Stimulated activated CD4-positive, alpha-beta T cell treated with anti-CD3 and anti-CD28 coated beads, Interleukin-2, amount 100 ng/mL, for 4 hours (primary cell): ENCODE results near the gene SEMA5B.

ENCODE experiments used
- DNase-seq: peaks from one replicate; pipeline ENCODE4 v3.0.0-alpha.2; 2020; ENCODE audit warnings: low read depth

The SEMA5B gene

DNA sequence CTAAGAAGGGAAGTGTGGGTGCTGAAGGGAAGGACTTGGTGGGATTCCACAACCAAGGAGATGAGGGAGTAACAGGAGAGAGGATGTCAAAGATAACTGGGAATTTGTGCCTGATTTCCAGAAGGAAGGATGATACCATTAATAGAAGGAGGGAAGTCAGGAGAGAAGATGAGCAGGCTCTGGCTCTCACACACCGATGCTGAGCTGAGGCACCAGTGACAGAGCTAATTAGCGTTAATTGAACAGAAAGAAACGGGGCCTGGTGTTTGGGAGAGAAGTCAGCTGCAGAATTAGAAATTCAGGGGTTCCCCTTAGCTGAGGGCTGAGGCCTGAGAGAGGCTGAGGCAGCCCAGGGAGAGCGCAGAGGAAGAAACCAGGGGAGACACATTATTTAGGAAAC, 27.4 kb upstream of the SEMA5B start:
- no peak for DNase-seq

DNA sequence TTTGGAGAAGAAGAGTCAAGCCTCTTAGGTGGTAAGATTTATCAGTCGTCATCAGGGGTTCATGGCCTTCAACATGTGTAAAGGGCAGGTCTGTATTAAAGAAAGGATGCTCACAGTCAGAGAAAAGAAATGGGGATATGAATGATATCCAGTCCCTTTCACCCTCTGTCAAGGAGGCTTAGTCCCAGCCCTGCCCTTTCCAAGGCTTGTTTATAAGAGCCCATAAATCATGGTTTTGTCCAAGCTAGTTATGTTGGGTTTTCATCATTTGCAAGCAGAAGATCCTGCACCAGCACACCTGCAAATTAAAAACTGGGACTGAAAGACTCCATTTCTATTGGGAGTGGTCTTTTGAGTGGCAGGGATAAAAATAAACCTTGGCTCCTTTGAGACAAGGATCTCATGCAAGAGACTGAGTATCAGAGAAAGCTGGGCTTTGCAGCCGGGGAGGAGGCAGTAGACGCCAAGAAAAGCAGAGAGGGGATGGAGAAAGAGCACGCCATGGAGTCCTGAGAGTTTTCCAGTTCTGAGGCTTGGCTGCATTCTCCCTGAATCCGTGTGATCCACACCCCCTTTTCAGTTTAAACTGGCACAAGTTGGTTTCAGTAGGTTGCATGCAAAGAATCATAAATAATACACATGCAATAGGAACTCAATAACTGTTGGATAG, 26.7 kb upstream of the SEMA5B start:
- no peak for DNase-seq

DNA sequence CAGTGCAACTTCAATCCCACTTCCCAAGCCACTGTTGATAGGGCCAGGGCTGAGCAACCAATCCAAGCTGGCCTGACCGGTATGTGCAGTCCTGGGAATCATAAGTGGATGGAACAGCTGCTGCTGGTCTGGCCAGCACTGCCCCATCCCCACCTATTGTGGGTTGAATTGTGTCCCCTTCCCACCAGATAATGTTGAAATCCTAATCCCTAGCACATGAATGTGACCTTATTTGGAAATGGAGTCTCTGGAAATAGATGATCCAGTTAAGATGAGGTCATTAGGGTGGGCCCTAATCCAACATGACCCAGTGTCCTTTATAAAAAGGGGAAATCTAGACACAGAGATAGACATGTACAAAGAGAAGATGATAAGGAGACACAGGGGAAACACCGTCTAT, 25.5 kb upstream of the SEMA5B start:
- no peak for DNase-seq

- no peak for DNase-seq
Measured at GRCh38 chr3:123050666-123051065, 23.1 kb upstream of the SEMA5B start.

GRCh38 chr3:123048480-123049237, 21.1 kb upstream of the SEMA5B start:
- no peak for DNase-seq

- no peak for DNase-seq
Measured at GRCh38 chr3:123047062-123047319, 19.4 kb upstream of the SEMA5B start.

- no peak for DNase-seq
Measured at GRCh38 chr3:123046262-123047061, 18.9 kb upstream of the SEMA5B start.

DNA sequence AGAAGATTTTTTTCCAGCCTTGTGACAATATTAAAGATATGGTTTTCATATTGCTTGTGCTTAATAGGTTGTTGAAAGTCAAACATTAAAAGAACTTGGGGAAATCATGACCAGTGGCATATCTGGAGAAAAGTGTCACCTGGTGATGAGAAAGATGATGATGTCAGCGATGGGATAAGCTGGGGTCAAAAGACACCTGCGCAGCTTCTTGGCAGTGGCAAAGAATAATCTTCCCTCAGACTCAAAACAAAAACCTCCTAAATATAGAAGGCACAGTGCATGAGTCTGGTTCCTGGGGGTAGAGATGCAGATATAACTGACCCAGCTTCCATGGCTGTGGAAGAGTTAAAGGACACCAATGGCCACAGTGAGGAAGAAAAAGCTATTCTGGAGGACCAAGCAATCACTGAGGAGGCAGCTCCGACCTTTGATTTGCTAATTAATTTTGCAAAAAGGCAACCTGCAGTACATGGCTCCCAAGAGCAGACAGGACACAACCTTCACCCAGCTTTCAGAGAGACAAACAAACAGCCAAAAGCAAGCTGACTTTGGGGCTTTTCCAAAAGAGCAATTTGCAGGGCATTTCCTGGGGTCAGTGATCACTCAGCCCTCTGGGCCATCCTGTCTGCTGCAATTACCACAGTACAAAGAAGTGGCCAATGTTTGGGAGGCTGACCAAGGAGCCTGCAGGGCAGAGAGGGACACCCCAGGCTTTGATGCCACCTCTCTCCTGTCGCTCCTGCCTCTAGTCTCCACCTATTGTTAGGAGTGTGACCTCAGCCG, 17.6 kb upstream of the SEMA5B start:
- DNase-seq, result no peak

DNA sequence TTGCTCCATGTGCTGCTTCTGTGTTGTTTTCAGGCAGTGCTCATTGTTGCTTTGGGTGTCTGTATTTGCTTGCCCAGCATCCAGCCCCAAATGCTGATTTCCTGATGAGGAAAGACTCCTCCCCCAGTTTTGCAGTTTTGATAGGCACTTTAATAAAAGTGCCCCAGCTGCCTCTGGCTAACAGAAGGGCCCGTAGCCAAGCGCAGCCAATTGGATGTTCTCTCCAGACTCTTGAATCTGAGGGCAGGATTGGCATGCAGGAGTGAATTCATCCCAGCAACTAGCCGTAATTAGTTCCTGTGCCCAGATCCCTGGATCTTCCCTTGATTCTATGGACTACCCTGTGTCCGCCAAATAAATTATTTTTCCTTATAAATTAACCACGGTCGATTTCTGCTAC, 14.8 kb upstream of the SEMA5B start:
- DNase-seq, result no peak

DNA sequence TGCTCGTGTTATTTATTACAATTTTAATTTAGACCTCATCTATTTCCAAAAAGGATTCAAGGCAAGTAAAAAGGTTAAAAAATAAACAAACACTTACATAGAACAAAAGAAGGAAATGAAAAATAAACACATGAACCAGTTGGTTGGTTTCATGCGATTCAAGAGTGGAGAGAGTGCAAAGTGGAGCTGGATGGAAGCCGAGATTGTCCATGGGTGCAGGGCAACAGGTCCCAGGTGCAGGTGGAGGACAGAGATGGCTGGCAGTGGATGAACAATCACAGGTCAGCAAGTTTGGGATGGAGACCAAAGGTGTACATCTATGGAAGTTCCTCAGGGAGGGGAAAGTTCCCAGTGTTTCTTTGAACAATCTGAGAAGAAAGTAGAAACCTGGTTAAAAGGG, 11.6 kb upstream of the SEMA5B start:
- no peak for DNase-seq

DNA sequence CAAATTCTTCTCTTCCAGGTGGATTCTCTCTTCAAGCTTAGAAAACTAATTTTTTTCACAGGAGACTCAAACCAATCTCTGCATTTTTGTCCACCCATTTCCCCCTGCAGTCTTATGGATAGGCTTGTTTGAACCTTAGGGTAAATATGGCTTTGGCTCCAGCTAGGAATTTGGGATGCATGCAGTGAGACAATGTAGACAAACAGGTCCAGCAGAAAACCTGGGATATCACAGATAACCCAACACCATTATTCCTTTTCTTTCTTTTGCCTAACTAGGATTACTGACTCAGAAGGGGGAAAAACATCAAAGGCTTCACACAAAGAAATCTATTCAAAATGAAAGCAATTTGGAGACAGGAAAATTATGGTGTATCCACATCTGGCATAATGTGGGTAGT, 11.2 kb upstream of the SEMA5B start:
- no peak for DNase-seq

- DNase-seq, result no peak
Measured at GRCh38 chr3:123037015-123037375, 9.4 kb upstream of the SEMA5B start.

DNA sequence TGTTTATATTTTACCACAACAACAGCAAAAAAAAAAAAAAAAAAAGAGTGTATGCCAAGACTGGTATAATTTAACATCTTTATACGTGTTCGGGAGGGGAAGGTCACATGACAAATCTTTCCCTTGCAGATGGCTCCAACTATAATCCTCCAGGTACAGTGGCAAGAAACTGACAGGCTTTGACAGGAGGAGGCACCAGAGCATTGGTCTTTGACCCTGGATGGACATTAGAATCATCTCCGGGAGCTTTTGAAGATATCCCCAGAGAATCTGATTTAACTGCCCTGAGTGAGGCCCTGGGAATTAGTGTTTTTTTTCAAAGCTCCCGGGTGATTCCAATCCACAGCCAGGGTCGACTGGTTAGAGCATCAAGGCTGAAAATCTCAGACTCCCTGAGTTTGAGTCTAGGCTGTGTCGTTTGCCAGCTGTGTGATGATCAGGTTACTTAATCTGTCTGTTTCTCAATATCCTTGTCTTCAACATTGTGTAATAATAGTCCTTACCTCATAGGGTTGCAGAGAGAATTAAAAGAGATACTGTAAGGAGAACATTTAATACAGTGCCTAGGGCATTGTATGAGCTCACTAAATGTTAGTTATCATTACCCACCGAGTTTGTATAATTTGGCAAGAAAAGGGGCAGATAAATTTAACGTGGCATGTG, 8.9 kb upstream of the SEMA5B start:
- no peak for DNase-seq

DNA sequence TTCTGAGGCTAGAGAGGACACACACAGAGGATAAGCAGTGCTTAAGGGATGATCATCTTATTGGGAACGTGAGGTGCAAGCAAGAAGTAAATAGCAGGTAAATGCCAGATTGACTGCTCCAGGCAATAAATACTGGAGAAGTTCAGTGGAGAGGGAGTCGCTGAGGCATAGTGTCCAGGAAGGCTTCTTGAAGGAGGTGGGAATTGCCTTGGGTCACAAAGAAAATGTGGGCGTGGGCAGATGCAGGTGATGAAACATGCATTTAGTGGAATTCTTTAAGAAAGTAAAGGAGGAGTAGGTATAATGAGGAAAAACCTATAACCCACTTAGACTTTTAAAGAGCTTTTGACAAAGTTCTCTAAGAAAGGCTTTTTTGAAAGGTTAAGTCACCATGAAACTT, 7.4 kb upstream of the SEMA5B start:
- no peak for DNase-seq

DNA sequence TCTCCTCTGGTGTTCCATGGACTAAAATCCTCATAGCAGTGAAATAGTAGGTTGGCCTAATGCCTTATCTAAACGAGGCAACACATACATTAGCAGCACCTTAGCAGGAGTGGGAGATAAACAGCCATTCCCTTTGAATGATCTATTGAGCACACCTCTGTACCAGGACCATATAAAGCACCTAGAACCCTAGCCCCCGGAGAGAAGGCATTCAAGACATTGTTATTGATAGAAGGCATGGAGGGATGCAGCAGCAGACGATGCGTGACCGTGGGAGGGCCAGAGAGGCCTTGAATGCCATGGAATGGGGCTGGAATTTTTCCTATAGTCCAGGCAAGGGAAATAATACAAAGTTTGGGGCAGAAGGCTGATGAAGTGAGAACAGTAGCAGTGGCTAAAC, 6.6 kb upstream of the SEMA5B start:
- no peak for DNase-seq

- no peak for DNase-seq
Measured at GRCh38 chr3:123032057-123032456, 4.5 kb upstream of the SEMA5B start.

DNA sequence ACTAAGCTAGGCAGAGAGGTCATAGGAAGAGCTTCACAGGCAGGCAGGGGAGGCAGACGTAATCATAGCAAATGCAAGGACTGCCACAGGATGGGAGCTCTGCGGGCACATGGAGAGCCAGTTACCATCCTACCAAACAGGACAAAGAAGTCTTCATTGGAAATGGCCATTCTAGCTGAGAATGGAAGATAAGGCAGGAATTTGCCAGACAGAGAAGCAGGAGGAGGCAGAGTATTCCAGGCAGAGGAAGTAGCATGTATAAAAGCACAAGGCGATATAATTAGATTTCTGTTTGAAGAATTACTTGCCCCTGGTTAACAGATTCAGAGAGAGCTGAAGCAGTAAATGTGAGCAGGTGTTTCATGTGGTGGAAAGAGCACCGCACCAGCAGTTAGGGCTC, 3.5 kb upstream of the SEMA5B start:
- no peak for DNase-seq

DNA sequence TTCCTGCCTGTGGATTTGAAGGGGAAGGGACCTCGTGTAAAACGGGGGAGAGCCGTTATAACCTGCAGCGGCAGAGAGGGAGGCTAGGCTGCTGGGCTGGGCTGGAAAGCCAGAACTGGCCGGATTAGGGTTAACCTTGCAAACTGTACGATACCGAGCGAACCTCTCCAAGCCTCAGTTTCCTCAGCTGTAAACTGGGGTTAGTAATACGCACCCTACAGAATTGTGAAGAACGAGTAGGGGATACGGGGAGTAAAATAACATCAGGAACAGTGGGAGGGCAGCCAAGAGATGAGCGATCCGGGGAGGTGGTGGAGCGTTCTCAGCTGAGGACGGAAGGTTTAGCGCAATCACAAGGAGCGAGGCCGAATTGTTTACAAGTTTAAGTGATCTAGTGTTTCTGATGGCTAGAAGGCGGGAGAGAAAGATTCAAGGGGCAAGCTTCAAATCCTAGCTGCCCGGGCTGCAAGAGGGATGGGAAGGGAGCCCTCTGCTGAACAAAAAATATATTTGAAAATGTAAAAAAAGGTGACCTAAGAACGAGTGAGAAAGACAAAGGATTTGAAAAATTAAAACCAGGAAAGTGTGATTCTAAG, 768 bp upstream of the SEMA5B start:
- DNase-seq, result no peak

- DNase-seq, result no peak
Measured at GRCh38 chr3:123026565-123027291, 835 bp downstream of the SEMA5B start.

DNA sequence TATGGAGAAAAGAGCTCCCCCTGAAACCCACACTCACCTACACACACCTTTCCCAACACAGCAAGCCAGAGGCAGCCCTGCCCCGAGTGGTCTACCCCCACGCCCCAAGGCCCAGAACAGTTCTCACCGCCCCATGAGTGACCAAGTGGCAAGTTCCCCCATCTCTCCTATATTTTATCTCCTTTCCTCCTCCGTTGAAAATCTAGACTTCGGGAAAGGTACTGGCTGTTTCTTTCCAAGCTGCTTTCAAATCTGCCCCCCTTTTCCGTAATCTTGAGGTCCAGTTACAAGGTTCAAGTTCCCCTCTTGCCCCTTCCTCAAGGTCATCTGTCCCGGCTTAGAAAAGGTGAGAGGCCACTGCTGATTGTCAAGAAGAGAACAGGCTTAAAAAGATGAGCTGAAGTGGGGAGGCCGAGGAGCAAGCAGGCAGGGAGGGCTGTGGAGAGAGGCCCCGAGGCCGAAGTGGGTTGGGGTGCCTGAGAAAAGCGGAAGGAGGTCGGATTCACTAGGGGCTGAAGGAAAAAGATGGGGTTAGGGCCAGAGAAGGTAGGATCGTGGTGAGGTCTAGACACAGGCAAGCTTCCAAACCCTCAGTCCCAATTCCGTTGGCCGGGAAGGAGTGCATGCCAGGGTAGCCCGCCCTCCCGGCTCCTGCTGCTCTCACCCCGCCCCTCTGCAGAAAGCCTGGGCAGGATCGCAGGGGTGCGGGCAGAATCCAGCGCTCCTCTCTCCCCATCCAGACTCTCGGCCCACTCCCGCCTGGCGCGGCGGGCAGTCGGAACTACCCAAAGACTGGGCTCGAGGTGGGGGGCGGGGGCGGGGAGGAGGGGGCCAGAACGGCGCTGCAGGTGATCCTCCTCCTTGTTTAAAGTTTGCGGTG, 1.7 kb downstream of the SEMA5B start:
- no peak for DNase-seq
